GM12892 (cell line): ENCODE results near the gene COL23A1.

Experiments
- POLR2A ChIP-seq: IDR thresholded peaks from 2 replicates; pipeline ENCODE4 v1.6.1; 2011; ENCODE audit warnings: low read depth, low read length, control low read depth
- POLR2AphosphoS5 ChIP-seq: IDR thresholded peaks from 2 replicates; pipeline ENCODE4 v1.6.1; 2011; ENCODE audit warnings: low read depth, low read length, control low read depth
- TAF1 ChIP-seq: IDR thresholded peaks from 2 replicates; pipeline ENCODE4 v1.6.1; 2011; ENCODE audit warnings: low read depth, mild to moderate bottlenecking, control low read depth, low read length, borderline replicate concordance

- TF ChIP-seq POLR2A: no peak
- TF ChIP-seq POLR2AphosphoS5: no peak
- no peak for TF ChIP-seq TAF1
Measured at GRCh38 chr5:178595150-178595549, 5.0 kb upstream of the COL23A1 start.
